ENCODE results near the gene GLRA3. TPM values are rescaled to one million over a fixed set of nuclear protein-coding genes. Genes with fewer than 3 reads are reported as not detected.

Gene GLRA3
- total RNA-seq, 4 donors from 2014 or later = not detected

- in situ Hi-C loops (cut with MboI; ENCODE audit: low sequenced_read_pairs in 4 of 4) = no loop called here
- no peak for TF ChIP-seq POLR2A (IDR thresholded peaks at IDR 0.05)
- TF ChIP-seq, protein P1, sequence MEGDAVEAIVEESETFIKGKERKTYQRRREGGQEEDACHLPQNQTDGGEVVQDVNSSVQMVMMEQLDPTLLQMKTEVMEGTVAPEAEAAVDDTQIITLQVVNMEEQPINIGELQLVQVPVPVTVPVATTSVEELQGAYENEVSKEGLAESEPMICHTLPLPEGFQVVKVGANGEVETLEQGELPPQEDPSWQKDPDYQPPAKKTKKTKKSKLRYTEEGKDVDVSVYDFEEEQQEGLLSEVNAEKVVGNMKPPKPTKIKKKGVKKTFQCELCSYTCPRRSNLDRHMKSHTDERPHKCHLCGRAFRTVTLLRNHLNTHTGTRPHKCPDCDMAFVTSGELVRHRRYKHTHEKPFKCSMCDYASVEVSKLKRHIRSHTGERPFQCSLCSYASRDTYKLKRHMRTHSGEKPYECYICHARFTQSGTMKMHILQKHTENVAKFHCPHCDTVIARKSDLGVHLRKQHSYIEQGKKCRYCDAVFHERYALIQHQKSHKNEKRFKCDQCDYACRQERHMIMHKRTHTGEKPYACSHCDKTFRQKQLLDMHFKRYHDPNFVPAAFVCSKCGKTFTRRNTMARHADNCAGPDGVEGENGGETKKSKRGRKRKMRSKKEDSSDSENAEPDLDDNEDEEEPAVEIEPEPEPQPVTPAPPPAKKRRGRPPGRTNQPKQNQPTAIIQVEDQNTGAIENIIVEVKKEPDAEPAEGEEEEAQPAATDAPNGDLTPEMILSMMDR (IDR thresholded peaks at IDR 0.05 in 4 of 5, conservative IDR thresholded peaks at IDR 0.05 in 1 of 5) = no peak
- intact Hi-C loops (cut with DNase I; ENCODE audit: low total_unique reads) = no loop called here
Measured at GRCh38 chr4:174600391-174600790, 228.7 kb downstream of the GLRA3 start.

GRCh38 chr4:174598800-174599199, 230.2 kb downstream of the GLRA3 start:
- Histone ChIP-seq H3K27me3 (no peaks in the 10 kb centered on the region), H3K9me3 (no peaks in the 10 kb centered on the region), H3K4me3 (no peak overlapping the region), H3K27ac (no peak overlapping the region), H3K4me1 (no peaks in the 10 kb centered on the region), H3K36me3 (no peaks in the 10 kb centered on the region)
- ATAC-seq (no peak), DNase-seq (no peak)
- in situ Hi-C loops (cut with MboI; ENCODE audit: low sequenced_read_pairs in 4 of 4) = no loop called here
- intact Hi-C loops (cut with DNase I; ENCODE audit: low total_unique reads) = no loop called here
- TF ChIP-seq, protein P1 (IDR thresholded peaks at IDR 0.05 in 4 of 5, conservative IDR thresholded peaks at IDR 0.05 in 1 of 5) = no peak
- TF ChIP-seq POLR2A (IDR thresholded peaks at IDR 0.05) = no peak

More at GRCh38 chr4:174600391-174600790, 228.7 kb downstream of the GLRA3 start:
- Histone ChIP-seq H3K27ac (no peak overlapping the region), H3K27me3 (no peaks in the 10 kb centered on the region), H3K4me3 (no peak overlapping the region), H3K9me3 (no peaks in the 10 kb centered on the region), H3K36me3 (no peaks in the 10 kb centered on the region), H3K4me1 (no peaks in the 10 kb centered on the region)
- no peak for ATAC-seq
- DNase-seq = no peak

GRCh38 chr4:174596513-174596912, 232.5 kb downstream of the GLRA3 start:
- no peaks in the 10 kb centered on the region for H3K36me3 ChIP-seq
- intact Hi-C loops (cut with DNase I; ENCODE audit: low total_unique reads) (no loop called here), in situ Hi-C loops (cut with MboI; ENCODE audit: low sequenced_read_pairs in 4 of 4) (no loop called here)
- H3K4me3 ChIP-seq = no peak overlapping the region
- no peak for ATAC-seq
- DNase-seq = no peak
- H3K4me1 ChIP-seq = peaks cover 0 to 9% of the 10 kb centered on the region in 2 donors
- no peaks in the 10 kb centered on the region for H3K9me3 ChIP-seq
- no peaks in the 10 kb centered on the region for H3K27me3 ChIP-seq
- H3K27ac ChIP-seq = no peak overlapping the region
- TF ChIP-seq, protein P1 (IDR thresholded peaks at IDR 0.05 in 4 of 5, conservative IDR thresholded peaks at IDR 0.05 in 1 of 5) = no peak
- TF ChIP-seq POLR2A (IDR thresholded peaks at IDR 0.05) = no peak

DNA sequence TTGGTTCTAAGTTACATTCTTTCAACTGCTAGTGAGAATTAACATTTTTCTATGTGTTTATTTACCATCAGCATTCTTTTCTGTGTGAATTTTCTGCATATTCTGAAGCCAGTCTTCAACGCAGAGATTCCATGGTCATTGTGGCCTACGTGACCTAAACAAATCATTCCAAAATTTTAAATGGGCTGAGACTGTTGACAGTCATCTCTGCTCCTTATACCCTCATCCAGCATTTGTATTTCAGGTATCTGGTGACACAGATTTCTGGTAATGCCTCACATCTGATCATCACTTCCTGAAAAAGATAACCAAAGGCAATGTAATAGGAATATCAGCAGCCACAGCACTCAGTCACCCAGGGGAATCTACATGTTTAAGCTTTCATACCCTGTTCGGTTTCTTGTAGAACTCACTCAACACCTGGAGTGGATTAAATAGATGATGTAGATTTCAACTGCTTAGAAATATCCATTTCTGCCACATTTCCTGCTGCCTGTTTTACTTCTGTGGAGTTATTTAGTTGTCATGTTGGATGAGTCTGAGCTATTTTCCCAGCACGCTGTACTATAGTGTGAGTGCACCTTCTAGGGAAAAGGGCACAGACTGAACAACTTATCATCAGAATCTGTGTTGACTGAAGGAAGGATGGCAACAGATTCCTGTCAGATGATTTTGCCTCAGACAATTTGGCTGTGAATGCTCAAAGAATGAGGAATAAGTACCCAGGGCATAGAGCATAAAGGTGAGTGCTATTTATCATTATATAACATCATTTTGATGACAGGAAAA, 233.7 kb downstream of the GLRA3 start:
- no peak for ATAC-seq
- Histone ChIP-seq H3K27ac (no peak overlapping the region), H3K4me3 (no peak overlapping the region), H3K4me1 (peaks cover 0 to 9% of the 10 kb centered on the region in 2 donors), H3K9me3 (no peaks in the 10 kb centered on the region), H3K36me3 (no peaks in the 10 kb centered on the region), H3K27me3 (no peaks in the 10 kb centered on the region)
- in situ Hi-C loops (cut with MboI; ENCODE audit: low sequenced_read_pairs in 4 of 4) = no loop called here
- no peak for DNase-seq
- intact Hi-C loops (cut with DNase I; ENCODE audit: low total_unique reads) = no loop called here
- TF ChIP-seq POLR2A (IDR thresholded peaks at IDR 0.05) = no peak
- TF ChIP-seq, protein P1 (IDR thresholded peaks at IDR 0.05 in 4 of 5, conservative IDR thresholded peaks at IDR 0.05 in 1 of 5) = no peak
